ENCODE measurements around the gene RB1. TPM values are rescaled to one million over a fixed set of nuclear protein-coding genes. Genes with fewer than 3 reads are reported as not detected.

Gene RB1
- total RNA-seq, 1 donor from 2014 or later = 41.0 TPM

DNA sequence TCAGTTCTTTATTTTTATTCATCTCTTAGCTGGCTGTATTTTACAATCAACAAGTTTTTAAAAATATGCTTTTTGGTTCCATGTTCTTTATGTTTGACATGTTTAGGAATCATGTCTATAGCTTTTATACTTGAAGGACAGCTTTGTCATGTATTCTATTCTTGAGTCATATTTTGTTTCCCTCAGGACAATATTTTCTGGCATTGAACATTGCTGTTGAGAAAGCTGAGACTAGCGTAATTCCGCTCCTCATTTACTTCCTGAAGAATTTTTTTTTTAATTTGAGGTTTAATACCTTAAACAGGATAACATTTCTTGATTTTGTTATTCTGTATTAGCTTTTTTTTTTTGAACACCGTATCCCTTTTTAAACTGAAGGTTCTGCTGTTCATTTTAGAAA is 53.2 kb downstream of the RB1 start:
- H3K4me1 ChIP-seq = no peaks in the 10 kb centered on the region
- intact Hi-C loops (cut with DNase I) = no loop called here
- H3K9me3 ChIP-seq = peaks cover 7% of the 10 kb centered on the region
- H3K4me3 ChIP-seq = no peak overlapping the region
- DNase-seq (no peak), ATAC-seq (no peak)
- H3K36me3 ChIP-seq = no peaks in the 10 kb centered on the region
- H3K27ac ChIP-seq = no peak overlapping the region
- H3K27me3 ChIP-seq = no peaks in the 10 kb centered on the region
- TF ChIP-seq, protein P1, sequence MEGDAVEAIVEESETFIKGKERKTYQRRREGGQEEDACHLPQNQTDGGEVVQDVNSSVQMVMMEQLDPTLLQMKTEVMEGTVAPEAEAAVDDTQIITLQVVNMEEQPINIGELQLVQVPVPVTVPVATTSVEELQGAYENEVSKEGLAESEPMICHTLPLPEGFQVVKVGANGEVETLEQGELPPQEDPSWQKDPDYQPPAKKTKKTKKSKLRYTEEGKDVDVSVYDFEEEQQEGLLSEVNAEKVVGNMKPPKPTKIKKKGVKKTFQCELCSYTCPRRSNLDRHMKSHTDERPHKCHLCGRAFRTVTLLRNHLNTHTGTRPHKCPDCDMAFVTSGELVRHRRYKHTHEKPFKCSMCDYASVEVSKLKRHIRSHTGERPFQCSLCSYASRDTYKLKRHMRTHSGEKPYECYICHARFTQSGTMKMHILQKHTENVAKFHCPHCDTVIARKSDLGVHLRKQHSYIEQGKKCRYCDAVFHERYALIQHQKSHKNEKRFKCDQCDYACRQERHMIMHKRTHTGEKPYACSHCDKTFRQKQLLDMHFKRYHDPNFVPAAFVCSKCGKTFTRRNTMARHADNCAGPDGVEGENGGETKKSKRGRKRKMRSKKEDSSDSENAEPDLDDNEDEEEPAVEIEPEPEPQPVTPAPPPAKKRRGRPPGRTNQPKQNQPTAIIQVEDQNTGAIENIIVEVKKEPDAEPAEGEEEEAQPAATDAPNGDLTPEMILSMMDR (IDR thresholded peaks at IDR 0.05) = no peak

DNA sequence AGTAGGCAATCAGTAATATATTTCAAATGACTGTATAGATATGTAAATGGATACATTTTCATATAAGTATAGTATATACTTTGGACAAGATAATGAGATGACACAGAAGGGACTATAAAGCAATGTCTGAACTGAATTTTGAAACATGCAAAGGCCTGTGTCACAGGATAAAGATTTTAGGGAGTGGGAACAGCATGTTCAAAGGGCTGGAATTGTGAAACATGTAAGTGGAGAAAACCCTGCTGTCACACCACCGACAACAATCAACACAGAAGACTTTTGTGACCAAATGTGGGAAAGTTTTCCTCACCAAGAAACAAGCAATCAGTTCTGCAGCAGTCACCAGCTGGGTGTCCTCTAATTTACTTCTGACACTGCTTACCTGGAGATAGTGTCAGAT is 66.4 kb downstream of the RB1 start:
- TF ChIP-seq, protein P1 (IDR thresholded peaks at IDR 0.05) = no peak
- Histone ChIP-seq H3K36me3 (peaks cover 20% of the 10 kb centered on the region), H3K9me3 (no peaks in the 10 kb centered on the region), H3K27ac (no peak overlapping the region), H3K4me1 (no peaks in the 10 kb centered on the region), H3K4me3 (no peak overlapping the region), H3K27me3 (no peaks in the 10 kb centered on the region)
- ATAC-seq (no peak), DNase-seq (no peak)
- intact Hi-C loops (cut with DNase I) = no loop called here

DNA sequence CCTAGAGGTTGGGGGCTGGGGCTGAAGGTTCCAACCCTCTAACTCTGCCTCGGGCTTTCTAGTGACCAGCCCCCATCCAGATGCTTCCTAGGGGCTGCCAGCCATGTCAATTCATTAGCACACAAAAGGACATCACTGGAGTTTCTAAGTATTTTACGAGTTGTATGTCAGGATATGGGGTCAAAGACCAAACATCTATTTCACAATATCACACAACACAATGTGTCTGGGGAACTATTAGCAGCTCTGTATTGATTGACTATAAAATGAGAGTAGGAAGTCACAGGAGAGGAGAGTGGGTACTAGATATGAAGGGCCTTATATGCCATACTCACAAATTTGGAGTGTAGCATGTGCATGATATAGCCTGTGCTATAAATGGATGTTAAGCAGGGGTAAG is 67.3 kb downstream of the RB1 start:
- DNase-seq (no peak), ATAC-seq (no peak)
- Histone ChIP-seq H3K36me3 (peaks cover 25% of the 10 kb centered on the region), H3K27me3 (no peaks in the 10 kb centered on the region), H3K9me3 (no peaks in the 10 kb centered on the region), H3K27ac (no peak overlapping the region), H3K4me3 (no peak overlapping the region), H3K4me1 (no peaks in the 10 kb centered on the region)
- TF ChIP-seq, protein P1 (IDR thresholded peaks at IDR 0.05) = no peak
- intact Hi-C loops (cut with DNase I) = no loop called here

DNA sequence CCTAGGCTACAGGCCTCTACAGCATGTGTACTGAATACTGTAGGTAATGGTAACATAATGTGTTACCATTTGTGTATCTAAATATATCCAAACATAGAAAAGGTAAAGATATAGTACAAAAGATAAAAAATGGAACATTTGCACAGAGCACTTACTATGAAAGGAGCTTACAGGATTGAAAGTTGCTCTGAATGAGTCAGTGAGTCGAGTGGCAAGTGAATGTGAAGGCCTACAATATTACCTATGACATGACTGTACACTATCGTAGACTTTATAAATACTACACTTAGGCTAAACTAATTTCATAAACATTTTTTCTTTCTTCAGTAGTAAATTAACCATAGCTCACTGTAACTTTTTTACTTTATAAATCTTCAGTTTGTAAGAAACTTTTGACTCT is 74.3 kb downstream of the RB1 start:
- TF ChIP-seq, protein P1 (IDR thresholded peaks at IDR 0.05) = no peak
- intact Hi-C loops (cut with DNase I) = no loop called here
- H3K36me3 ChIP-seq = peaks cover 34% of the 10 kb centered on the region
- no peak overlapping the region for H3K4me3 ChIP-seq
- ATAC-seq = no peak
- DNase-seq = no peak
- H3K27me3 ChIP-seq = no peaks in the 10 kb centered on the region
- no peaks in the 10 kb centered on the region for H3K4me1 ChIP-seq
- no peaks in the 10 kb centered on the region for H3K9me3 ChIP-seq
- no peak overlapping the region for H3K27ac ChIP-seq

DNA sequence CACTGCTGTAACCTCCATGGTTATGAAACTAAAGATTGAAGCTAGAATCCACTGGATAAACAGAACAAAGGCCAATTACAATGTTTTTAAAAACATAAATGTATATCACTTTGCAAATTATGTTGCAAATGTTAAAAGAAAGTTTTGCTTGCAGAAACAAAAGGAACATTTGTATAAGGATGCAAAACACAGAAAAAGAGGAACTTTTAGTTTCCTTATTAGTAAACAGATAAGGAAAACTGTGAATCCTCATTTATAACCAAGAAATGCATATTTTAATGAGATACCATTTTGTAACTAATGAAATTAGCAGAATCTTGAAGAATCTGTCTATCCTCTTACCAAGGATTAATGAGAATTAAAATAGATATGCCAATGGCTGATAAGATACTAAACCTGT is 77.0 kb downstream of the RB1 start:
- no peak overlapping the region for H3K4me3 ChIP-seq
- ATAC-seq = no peak
- no peaks in the 10 kb centered on the region for H3K4me1 ChIP-seq
- no peak for DNase-seq
- intact Hi-C loops (cut with DNase I) = no loop called here
- H3K27me3 ChIP-seq = no peaks in the 10 kb centered on the region
- H3K27ac ChIP-seq = no peak overlapping the region
- H3K36me3 ChIP-seq = peaks cover 27% of the 10 kb centered on the region
- TF ChIP-seq, protein P1 (IDR thresholded peaks at IDR 0.05) = no peak
- H3K9me3 ChIP-seq = no peaks in the 10 kb centered on the region

DNA sequence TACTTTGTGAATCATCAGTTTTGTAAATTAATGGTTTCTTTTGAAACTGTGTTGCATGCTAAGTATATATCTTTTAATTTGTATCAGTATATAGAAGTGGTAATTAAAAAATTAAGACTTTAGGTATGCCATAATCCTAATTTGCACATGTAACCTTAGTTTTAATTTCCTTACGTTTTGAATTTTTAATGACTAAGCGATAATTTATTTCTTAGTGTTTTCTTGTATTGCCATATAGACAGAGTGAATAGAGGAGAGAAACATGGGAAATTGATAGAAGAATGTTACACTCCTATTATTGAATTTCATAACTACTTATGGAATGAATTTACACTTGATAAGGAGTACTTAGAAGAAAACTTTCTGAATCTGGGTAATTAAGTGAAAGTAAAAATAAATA is 79.8 kb downstream of the RB1 start:
- intact Hi-C loops (cut with DNase I) = no loop called here
- H3K36me3 ChIP-seq = peaks cover 5% of the 10 kb centered on the region
- no peaks in the 10 kb centered on the region for H3K9me3 ChIP-seq
- H3K4me1 ChIP-seq = no peaks in the 10 kb centered on the region
- DNase-seq (no peak), ATAC-seq (no peak)
- TF ChIP-seq, protein P1 (IDR thresholded peaks at IDR 0.05) = no peak
- no peaks in the 10 kb centered on the region for H3K27me3 ChIP-seq
- H3K4me3 ChIP-seq = no peak overlapping the region
- H3K27ac ChIP-seq = no peak overlapping the region

Data from upper lobe of right lung (tissue), 1 donor.